ENCODE measurements around the gene CCDC106. TPM values are rescaled to one million over a fixed set of nuclear protein-coding genes. Genes with fewer than 3 reads are reported as not detected.

Gene CCDC106
- total RNA-seq, 2 donors from 2014 or later, result 19.1 to 30.0 TPM

- Histone ChIP-seq H3K9me3 (no peaks in the 10 kb centered on the region), H3K4me3 (no peak overlapping the region), H3K27ac (no peak overlapping the region), H3K4me1 (peaks cover 0 to 30% of the 10 kb centered on the region in 2 donors), H3K27me3 (no peaks in the 10 kb centered on the region), H3K36me3 (peaks cover 83% of the 10 kb centered on the region)
- no peak for TF ChIP-seq CTCF (IDR thresholded peaks at IDR 0.05)
- DNase-seq (ENCODE audit: low spot score), result no peak
These were observed 35.6 kb downstream of the CCDC106 start for GRCh38 chr19:55683449-55684261.

- H3K4me1 ChIP-seq, result peaks cover 0 to 18% of the 10 kb centered on the region in 2 donors
- H3K27me3 ChIP-seq, result no peaks in the 10 kb centered on the region
- H3K4me3 ChIP-seq, result no peak overlapping the region
- DNase-seq (ENCODE audit: low spot score), result no peak
- H3K27ac ChIP-seq, result no peak overlapping the region
- H3K9me3 ChIP-seq, result no peaks in the 10 kb centered on the region
- H3K36me3 ChIP-seq, result peaks cover 83% of the 10 kb centered on the region
- TF ChIP-seq CTCF (IDR thresholded peaks at IDR 0.05), result no peak
These were observed 37.1 kb downstream of the CCDC106 start for GRCh38 chr19:55684946-55685681.

- Histone ChIP-seq H3K27ac (no peak overlapping the region), H3K9me3 (no peaks in the 10 kb centered on the region), H3K4me1 (peaks cover 0 to 15% of the 10 kb centered on the region in 2 donors), H3K36me3 (peaks cover 83% of the 10 kb centered on the region), H3K27me3 (no peaks in the 10 kb centered on the region), H3K4me3 (no peak overlapping the region)
- no peak for TF ChIP-seq CTCF (IDR thresholded peaks at IDR 0.05)
- DNase-seq (ENCODE audit: low spot score), result no peak
These were observed 37.8 kb downstream of the CCDC106 start for GRCh38 chr19:55685776-55686175.

GRCh38 chr19:55686311-55687050 is 38.5 kb downstream of the CCDC106 start:
- peaks cover 0 to 15% of the 10 kb centered on the region in 2 donors for H3K4me1 ChIP-seq
- no peak for TF ChIP-seq CTCF (IDR thresholded peaks at IDR 0.05)
- H3K4me3 ChIP-seq, result no peak overlapping the region
- H3K27me3 ChIP-seq, result no peaks in the 10 kb centered on the region
- H3K9me3 ChIP-seq, result no peaks in the 10 kb centered on the region
- H3K27ac ChIP-seq, result no peak overlapping the region
- peaks cover 82% of the 10 kb centered on the region for H3K36me3 ChIP-seq
- no peak for DNase-seq (ENCODE audit: low spot score)

GRCh38 chr19:55687281-55688201 is 39.5 kb downstream of the CCDC106 start:
- H3K4me3 ChIP-seq, result no peak overlapping the region
- peaks cover 0 to 15% of the 10 kb centered on the region in 2 donors for H3K4me1 ChIP-seq
- TF ChIP-seq CTCF (IDR thresholded peaks at IDR 0.05), result no peak
- DNase-seq (ENCODE audit: low spot score), result no peak
- H3K27me3 ChIP-seq, result no peaks in the 10 kb centered on the region
- peaks cover 83% of the 10 kb centered on the region for H3K36me3 ChIP-seq
- no peaks in the 10 kb centered on the region for H3K9me3 ChIP-seq
- H3K27ac ChIP-seq, result no peak overlapping the region

Data from right atrium auricular region (tissue), 2 donors.